ENCODE measurements around the gene SLC25A11.

The SLC25A11 gene

GRCh38 chr17:4939796-4940554 is at the start of gene SLC25A11, which contains the start of gene RNF167:
TSS of gene SLC25A11 (minus strand) at chr17:4940046. CDS start at chr17:4939910, 136 bp downstream.
TSS of gene RNF167 (plus strand) at chr17:4940268. CDS start at chr17:4940910, 642 bp downstream.
- DNase-seq (ENCODE audit: low read depth): peak; percentile 87

GRCh38 chr17:4987767-4988567 is 48.1 kb upstream of the SLC25A11 start:
- DNase-seq (ENCODE audit: low read depth): no peak

- peak; percentile 71 for DNase-seq (ENCODE audit: low read depth)
Measured at GRCh38 chr17:4986951-4987766, 47.3 kb upstream of the SLC25A11 start, which contains the start of gene CAMTA2. TSS of gene CAMTA2 (minus strand) at chr17:4987675. CDS start at chr17:4986222, 1,453 bp downstream.

- no peak for DNase-seq (ENCODE audit: low read depth)
Measured at GRCh38 chr17:4986403-4986802, 46.6 kb upstream of the SLC25A11 start.

- DNase-seq (ENCODE audit: low read depth): no peak
Measured at GRCh38 chr17:4982305-4982704, 42.5 kb upstream of the SLC25A11 start.

- DNase-seq (ENCODE audit: low read depth): no peak
Measured at GRCh38 chr17:4980644-4981216, 40.9 kb upstream of the SLC25A11 start.

GRCh38 chr17:4978726-4979125 is 38.9 kb upstream of the SLC25A11 start:
- DNase-seq (ENCODE audit: low read depth): no peak

- no peak for DNase-seq (ENCODE audit: low read depth)
Measured at GRCh38 chr17:4974115-4974670, 34.3 kb upstream of the SLC25A11 start.

- no peak for DNase-seq (ENCODE audit: low read depth)
Measured at GRCh38 chr17:4973256-4974114, 33.6 kb upstream of the SLC25A11 start.

GRCh38 chr17:4972752-4973151 is 32.9 kb upstream of the SLC25A11 start:
- DNase-seq (ENCODE audit: low read depth): no peak

GRCh38 chr17:4972322-4972721 is 32.5 kb upstream of the SLC25A11 start:
- no peak for DNase-seq (ENCODE audit: low read depth)

- DNase-seq (ENCODE audit: low read depth): no peak
Measured at GRCh38 chr17:4971826-4972225, 32.0 kb upstream of the SLC25A11 start.

GRCh38 chr17:4970273-4970672 is 30.4 kb upstream of the SLC25A11 start:
- no peak for DNase-seq (ENCODE audit: low read depth)

- DNase-seq (ENCODE audit: low read depth): no peak
Measured at GRCh38 chr17:4969551-4970173, 29.8 kb upstream of the SLC25A11 start.

- no peak for DNase-seq (ENCODE audit: low read depth)
Measured at GRCh38 chr17:4969047-4969550, 29.3 kb upstream of the SLC25A11 start.

- DNase-seq (ENCODE audit: low read depth): no peak
Measured at GRCh38 chr17:4968486-4969046, 28.7 kb upstream of the SLC25A11 start.

GRCh38 chr17:4967539-4968485 is 28.0 kb upstream of the SLC25A11 start, which contains the start of gene SPAG7:
TSS of gene SPAG7 (minus strand) at chr17:4967817. CDS start at chr17:4967804, 13 bp downstream.
- DNase-seq (ENCODE audit: low read depth): peak; percentile 87
